GM18508 (cell line): ENCODE measurements around the gene CAT.

Experiments used
- ATAC-seq: cut with Tn5 transposase; IDR thresholded peaks from one replicate; pipeline ENCODE4 v1.9.1; 2021; ENCODE audit warnings: moderate number of reproducible peaks; ENCODE audit not compliant: insufficient read depth, unreplicated experiment

Gene CAT

DNA sequence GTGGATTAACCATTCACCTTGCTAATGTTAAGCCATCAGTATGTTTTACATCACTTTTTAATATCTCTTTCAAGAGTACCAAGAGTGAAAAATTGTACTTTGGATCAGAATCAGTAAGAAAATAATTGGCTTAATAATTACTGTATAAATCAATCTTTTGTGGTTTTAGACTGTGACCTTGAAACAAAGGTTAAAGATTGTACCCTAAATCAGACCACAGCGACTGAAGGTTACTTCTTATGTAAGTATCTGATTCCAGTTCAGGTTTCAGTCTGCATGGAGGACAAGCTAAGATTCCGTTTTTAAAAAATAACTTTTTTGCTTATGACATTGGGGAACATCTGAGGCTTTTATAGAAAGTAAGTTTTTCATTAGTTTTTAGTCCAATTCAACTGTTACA lies 18.9 kb downstream of the CAT start:
- no peak for ATAC-seq

GRCh38 chr11:34458525-34458924 lies 19.8 kb downstream of the CAT start:
- no peak for ATAC-seq

GRCh38 chr11:34459507-34460162 lies 20.9 kb downstream of the CAT start:
- no peak for ATAC-seq

- ATAC-seq = no peak
Measured at GRCh38 chr11:34460278-34460677, 21.5 kb downstream of the CAT start.

GRCh38 chr11:34461215-34461614 lies 22.5 kb downstream of the CAT start:
- ATAC-seq = no peak

DNA sequence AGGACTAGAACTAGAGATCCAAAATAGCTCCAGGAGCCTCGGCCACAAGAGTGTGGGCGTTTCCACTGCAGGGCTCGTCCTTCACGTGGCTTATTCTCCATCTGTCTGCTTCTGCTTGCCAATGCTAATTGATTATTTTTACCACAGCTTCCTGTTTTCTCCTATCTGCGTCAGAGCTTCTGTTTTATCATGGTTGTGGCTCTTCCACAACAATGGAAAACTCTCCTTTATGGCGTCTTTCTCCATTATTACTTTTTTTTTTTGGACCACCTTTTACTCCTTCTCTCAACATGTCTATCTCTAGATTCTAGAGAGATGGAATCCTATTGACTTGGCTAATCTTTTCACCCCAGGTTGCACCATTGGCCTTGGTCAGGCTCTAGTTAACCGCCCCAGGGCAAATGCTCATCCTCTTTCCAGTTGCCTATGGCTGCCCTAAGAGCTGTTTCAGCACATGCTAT lies 25.9 kb downstream of the CAT start:
- ATAC-seq = no peak

DNA sequence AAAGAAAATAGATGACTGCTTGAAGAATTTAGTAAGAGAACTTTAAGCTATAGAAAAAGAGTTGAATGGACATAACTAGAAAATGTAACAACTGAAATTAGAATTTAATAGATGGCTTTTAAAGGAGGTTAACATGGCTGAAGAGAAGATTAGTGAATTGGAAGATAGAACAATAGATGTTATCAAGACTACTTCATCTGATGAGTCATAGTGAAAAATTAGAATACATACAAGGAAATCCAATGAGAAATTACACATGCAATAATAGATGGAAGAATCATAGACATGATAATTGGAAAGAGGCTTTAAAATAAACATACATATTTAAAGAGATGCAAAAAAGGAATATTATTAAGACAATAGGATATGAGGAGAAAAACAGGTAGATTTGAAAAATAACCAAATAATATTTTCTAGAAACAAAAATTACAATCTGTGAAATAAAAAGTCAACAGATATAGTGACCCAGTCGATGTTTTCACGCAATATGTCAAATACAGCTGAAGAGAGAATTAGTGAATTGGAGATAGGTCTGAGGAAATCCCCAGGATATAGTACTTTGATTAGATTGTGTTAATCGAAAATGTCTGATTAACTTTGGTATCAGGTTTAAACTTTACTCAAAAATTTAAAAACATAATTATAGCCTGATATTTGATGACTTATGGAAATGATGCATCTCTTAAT lies 28.2 kb downstream of the CAT start:
- no peak for ATAC-seq

- ATAC-seq = no peak
Measured at GRCh38 chr11:34468209-34468841, 29.6 kb downstream of the CAT start.

- ATAC-seq = no peak
Measured at GRCh38 chr11:34473603-34474169, 35.0 kb downstream of the CAT start.

DNA sequence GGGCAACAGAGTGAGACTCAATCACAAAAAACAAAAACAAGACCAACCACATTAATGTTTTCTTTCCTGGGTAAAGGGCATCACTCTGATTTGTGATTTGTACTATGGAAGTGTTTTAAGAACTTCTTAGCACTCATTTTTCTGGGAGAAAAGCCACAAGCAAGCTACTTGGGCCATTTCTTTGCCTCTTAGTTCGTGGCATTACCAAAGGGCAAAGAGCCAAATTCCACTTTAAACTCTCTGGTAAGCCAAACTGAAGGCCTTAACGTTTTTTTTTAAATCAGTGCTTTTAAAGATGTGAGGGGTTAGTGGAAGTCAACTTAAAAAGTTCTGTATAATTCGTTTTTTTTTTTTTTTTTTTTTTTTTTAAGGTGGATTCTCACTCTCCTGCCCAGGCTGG lies 36.9 kb downstream of the CAT start:
- no peak for ATAC-seq

GRCh38 chr11:34476849-34477248 lies 38.1 kb downstream of the CAT start:
- ATAC-seq = no peak

DNA sequence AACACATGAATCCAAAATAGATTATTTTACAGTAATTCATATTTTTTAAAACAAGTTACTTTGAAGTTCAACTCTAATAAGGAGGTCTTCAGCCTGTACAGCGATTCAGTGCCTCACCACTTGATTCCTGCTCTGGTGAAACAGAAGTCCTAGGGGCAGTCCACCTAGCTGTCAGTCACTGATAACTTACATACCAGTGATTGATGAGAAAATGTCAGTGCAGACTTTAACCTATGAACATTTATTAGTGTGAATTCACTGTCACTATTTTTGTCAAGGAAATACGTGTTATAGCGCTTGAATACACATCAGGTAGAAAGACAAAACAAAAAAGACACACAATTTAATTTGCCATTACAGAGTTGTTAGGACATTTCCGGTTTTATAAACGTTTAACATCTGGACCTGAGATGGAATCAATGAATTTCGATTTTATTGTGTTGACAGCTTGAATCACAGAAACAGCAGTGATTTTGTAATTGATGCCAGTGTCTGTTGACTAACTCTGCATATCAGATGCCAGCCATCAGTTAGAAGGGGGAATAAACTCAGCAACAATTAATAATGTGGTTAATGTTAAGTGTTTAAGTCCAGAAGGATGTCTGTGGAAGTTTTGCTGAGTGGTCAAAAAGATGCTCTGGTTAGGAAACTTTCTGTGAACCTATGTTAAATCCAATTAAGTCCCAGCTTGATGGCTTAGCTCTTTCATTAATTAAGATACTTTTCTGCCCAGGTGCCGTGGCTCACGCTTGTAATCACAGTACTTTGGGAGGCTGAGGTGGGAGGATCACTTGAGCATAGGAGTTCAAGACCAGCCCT lies 40.3 kb downstream of the CAT start:
- ATAC-seq = no peak

GRCh38 chr11:34480314-34480713 lies 41.6 kb downstream of the CAT start:
- no peak for ATAC-seq

- ATAC-seq = no peak
Measured at GRCh38 chr11:34481307-34481706, 42.6 kb downstream of the CAT start.

GRCh38 chr11:34483106-34483874 lies 44.6 kb downstream of the CAT start:
- ATAC-seq = no peak

- no peak for ATAC-seq
Measured at GRCh38 chr11:34487430-34487829, 48.7 kb downstream of the CAT start.

DNA sequence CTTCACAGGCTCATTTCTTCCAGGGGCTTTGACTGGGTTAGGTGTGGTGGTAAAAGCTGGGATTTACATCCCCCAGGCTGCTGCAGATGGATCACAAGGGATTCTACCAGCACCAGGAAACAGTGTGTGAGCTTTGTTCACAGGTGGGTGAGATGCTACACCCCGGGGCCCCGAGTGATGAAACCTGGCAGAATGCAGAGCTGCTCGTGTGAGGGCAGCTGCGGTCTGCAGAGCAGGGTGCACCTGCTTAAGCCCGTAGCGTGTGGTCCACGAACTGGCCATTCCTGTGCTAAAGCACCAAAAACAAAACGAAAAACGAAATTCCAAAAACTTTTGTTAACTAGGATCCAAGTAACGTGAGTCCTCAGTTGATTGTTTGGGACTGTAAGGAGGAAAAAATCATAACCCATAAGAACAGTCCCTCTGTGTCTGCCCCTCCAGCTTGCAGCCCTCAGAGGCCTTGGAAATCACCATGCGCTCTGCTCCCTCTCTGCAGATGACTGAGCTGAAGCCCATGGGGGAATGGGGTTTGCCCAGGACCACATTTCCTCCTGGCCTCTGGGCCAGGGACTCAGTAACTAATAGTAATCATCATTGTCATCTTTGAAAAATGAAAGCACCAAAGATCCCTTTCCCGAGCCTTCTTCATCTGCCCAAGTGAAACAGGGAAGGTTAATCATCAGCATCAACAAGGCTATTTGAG lies 50.3 kb downstream of the CAT start:
- ATAC-seq = no peak

GRCh38 chr11:34490304-34490703 lies 51.6 kb downstream of the CAT start:
- no peak for ATAC-seq

- ATAC-seq = no peak
Measured at GRCh38 chr11:34492806-34493414, 54.2 kb downstream of the CAT start.
